LNCaP clone FGC (cell line): Measurements from ENCODE around the gene CREM.

Experiments
- DNase-seq: peaks from one replicate; pipeline ENCODE4 v3.0.0-alpha.2; 2011; ENCODE audit warnings: low read depth
- H3K4me3 ChIP-seq: 2 replicates; pipeline ENCODE4 v1.5.1; 2011; ENCODE audit warnings: mild to moderate bottlenecking, low read depth, low read length, control low read depth
- TF ChIP-seq, protein P1 (sequence below): IDR thresholded peaks from 2 replicates; pipeline ENCODE4 v1.5.1; 2012; ENCODE audit warnings: mild to moderate bottlenecking; ENCODE audit not compliant: control insufficient read depth, insufficient read depth; ENCODE audit errors: extremely low read depth

CREM gene

DNA sequence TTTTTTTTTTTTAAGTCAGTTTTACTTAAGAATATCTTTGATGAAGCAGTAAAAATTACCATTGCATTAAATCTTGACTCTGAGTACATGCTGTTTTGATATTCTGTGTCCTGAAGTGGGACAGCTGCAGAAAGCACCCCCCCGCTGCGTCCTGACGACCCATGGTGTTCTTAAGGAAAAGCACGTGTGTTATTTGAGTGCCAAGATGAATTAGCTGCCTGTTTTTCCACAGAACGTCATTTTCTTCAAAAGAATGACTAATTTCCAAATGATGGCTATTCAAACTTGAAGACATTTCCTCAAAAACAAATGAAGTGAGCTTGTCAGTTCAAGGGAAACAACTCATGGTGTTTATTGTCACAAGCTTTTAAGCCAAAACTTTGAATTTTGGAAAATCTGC is 45.9 kb downstream of the CREM start:
- no peak overlapping the region for H3K4me3 ChIP-seq
- TF ChIP-seq, protein P1, sequence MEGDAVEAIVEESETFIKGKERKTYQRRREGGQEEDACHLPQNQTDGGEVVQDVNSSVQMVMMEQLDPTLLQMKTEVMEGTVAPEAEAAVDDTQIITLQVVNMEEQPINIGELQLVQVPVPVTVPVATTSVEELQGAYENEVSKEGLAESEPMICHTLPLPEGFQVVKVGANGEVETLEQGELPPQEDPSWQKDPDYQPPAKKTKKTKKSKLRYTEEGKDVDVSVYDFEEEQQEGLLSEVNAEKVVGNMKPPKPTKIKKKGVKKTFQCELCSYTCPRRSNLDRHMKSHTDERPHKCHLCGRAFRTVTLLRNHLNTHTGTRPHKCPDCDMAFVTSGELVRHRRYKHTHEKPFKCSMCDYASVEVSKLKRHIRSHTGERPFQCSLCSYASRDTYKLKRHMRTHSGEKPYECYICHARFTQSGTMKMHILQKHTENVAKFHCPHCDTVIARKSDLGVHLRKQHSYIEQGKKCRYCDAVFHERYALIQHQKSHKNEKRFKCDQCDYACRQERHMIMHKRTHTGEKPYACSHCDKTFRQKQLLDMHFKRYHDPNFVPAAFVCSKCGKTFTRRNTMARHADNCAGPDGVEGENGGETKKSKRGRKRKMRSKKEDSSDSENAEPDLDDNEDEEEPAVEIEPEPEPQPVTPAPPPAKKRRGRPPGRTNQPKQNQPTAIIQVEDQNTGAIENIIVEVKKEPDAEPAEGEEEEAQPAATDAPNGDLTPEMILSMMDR, result no peak
- no peak for DNase-seq

GRCh38 chr10:35178331-35178730 is 51.7 kb downstream of the CREM start:
- no peak overlapping the region for H3K4me3 ChIP-seq
- no peak for DNase-seq
- TF ChIP-seq, protein P1, result no peak

GRCh38 chr10:35182631-35183510 is 56.2 kb downstream of the CREM start:
- DNase-seq, result no peak
- no peak overlapping the region for H3K4me3 ChIP-seq
- TF ChIP-seq, protein P1, result no peak

- H3K4me3 ChIP-seq, result no peak overlapping the region
- TF ChIP-seq, protein P1, result no peak
- DNase-seq, result no peak
Measured at GRCh38 chr10:35184527-35185171, 58.0 kb downstream of the CREM start.

GRCh38 chr10:35185260-35186034 is 58.8 kb downstream of the CREM start:
- DNase-seq, result no peak

DNA sequence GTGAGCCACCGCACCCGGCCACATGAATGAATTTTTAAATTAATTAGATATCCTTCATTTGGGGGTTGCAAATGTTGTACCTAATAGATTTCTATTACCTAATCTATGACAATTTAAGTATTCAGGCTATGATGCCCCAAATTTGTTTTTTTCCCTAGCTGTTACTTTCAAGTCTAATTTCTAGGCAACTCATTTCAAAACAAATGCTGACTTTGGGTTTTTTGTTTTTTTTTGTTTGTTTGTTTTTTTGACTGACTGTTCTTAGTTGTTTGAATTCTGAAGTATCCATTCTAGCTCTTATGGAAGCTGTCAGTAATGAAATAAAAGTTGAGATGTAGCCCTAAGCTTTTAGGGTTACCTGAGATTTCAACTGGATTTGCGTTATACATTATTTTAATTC is 62.3 kb downstream of the CREM start:
- H3K4me3 ChIP-seq, result no peak overlapping the region
- DNase-seq, result no peak
- TF ChIP-seq, protein P1, result no peak

More at GRCh38 chr10:35185260-35186034, 58.8 kb downstream of the CREM start:
- H3K4me3 ChIP-seq, result no peak overlapping the region
- TF ChIP-seq, protein P1, result no peak
